HL-60 (cell line): ENCODE measurements around the gene SLC25A1.

Source experiments
- GABPA ChIP-seq: IDR thresholded peaks from 2 replicates; pipeline ENCODE4 v1.6.1; 2012; ENCODE audit warnings: low read depth
- POLR2AphosphoS5 ChIP-seq: IDR thresholded peaks from 2 replicates; pipeline ENCODE4 v1.6.1; 2012; ENCODE audit warnings: low read depth
- TF ChIP-seq, protein P1 (sequence below): IDR thresholded peaks from 2 replicates; pipeline ENCODE4 v1.6.1; 2012; ENCODE audit warnings: low read depth; ENCODE audit not compliant: insufficient replicate concordance

DNA sequence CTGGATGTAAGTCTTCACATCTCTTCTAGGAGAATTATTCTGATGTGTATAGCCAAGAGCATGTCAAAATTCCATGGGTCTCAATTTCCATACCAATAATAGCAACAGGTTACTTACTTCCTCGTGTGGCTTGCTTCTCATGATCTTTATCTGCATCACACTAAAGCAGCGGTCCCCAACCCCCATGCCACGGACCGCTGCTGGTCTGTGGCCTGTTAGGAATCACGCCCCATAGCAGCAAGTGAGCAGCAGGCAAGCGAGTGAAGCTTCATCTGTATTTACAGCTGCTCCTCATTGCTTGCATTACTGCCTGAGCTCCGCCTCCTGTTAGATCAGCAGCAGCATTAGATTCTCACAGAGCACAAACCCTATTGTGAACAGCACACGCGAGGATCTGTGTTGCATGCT, 28.9 kb upstream of the SLC25A1 start:
- TF ChIP-seq, protein P1, sequence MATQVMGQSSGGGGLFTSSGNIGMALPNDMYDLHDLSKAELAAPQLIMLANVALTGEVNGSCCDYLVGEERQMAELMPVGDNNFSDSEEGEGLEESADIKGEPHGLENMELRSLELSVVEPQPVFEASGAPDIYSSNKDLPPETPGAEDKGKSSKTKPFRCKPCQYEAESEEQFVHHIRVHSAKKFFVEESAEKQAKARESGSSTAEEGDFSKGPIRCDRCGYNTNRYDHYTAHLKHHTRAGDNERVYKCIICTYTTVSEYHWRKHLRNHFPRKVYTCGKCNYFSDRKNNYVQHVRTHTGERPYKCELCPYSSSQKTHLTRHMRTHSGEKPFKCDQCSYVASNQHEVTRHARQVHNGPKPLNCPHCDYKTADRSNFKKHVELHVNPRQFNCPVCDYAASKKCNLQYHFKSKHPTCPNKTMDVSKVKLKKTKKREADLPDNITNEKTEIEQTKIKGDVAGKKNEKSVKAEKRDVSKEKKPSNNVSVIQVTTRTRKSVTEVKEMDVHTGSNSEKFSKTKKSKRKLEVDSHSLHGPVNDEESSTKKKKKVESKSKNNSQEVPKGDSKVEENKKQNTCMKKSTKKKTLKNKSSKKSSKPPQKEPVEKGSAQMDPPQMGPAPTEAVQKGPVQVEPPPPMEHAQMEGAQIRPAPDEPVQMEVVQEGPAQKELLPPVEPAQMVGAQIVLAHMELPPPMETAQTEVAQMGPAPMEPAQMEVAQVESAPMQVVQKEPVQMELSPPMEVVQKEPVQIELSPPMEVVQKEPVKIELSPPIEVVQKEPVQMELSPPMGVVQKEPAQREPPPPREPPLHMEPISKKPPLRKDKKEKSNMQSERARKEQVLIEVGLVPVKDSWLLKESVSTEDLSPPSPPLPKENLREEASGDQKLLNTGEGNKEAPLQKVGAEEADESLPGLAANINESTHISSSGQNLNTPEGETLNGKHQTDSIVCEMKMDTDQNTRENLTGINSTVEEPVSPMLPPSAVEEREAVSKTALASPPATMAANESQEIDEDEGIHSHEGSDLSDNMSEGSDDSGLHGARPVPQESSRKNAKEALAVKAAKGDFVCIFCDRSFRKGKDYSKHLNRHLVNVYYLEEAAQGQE, result no peak
- TF ChIP-seq POLR2AphosphoS5 (no peak), GABPA (no peak)
